Progenitor cell of endocrine pancreas (in vitro differentiated cells): Measurements from ENCODE around the gene MRGPRF. TPM values are rescaled to one million over a fixed set of nuclear protein-coding genes. Genes with fewer than 3 reads are reported as not detected.
"Not testable (repeated sequence)": the region's sequence is repeated elsewhere in the genome, so short reads cannot be mapped to it uniquely, and the experiment has no call there.

Experiments
- DNase-seq: peaks from one replicate; pipeline ENCODE4 v3.0.0; 2021; ENCODE audit warnings: low spot score; ENCODE audit not compliant: unreplicated experiment
- H3K27ac Mint-ChIP-seq: 2 replicates; pipeline ENCODE4 v1.8.0; 2021; ENCODE audit warnings: mild to moderate bottlenecking, moderate library complexity, mixed read lengths
- H3K27me3 Mint-ChIP-seq: 2 replicates; pipeline ENCODE4 v1.8.0; 2021; ENCODE audit warnings: mixed read lengths
- H3K36me3 Mint-ChIP-seq: 2 replicates; pipeline ENCODE4 v1.8.0; 2022; ENCODE audit warnings: mixed read lengths; ENCODE audit not compliant: insufficient read depth
- H3K4me1 Mint-ChIP-seq: 2 replicates; pipeline ENCODE4 v1.8.0; 2021; ENCODE audit warnings: low read depth, mixed read lengths
- H3K4me3 Mint-ChIP-seq: 2 replicates; pipeline ENCODE4 v1.8.0; 2021; ENCODE audit warnings: low read depth, mild to moderate bottlenecking, moderate library complexity, mixed read lengths
- H3K9me3 Mint-ChIP-seq: 2 replicates; pipeline ENCODE4 v1.8.0; 2021; ENCODE audit warnings: low read depth, mixed read lengths
- total RNA-seq: library from RNA; stranded (reverse); gene quantifications from 2 replicates; pipeline ENCODE4 v1.2.1, GENCODE V29; 2021
- TF ChIP-seq, protein P1 (sequence below): fragments of 200-600 bp; sonication (generic); IDR thresholded peaks from one replicate; pipeline ENCODE4 v1.5.0; 2021; ENCODE audit warnings: antibody characterized with exemption, mild to moderate bottlenecking; ENCODE audit not compliant: unreplicated experiment

MRGPRF gene
- total RNA-seq, 1 donor from 2014 or later = 0.41 TPM

- no peak overlapping the region for H3K27ac Mint-ChIP-seq
- H3K27me3 Mint-ChIP-seq = peaks cover 5% of the 10 kb centered on the region
- H3K36me3 Mint-ChIP-seq = no peaks in the 10 kb centered on the region
- no peak overlapping the region for H3K4me3 Mint-ChIP-seq
- peaks cover 7% of the 10 kb centered on the region for H3K4me1 Mint-ChIP-seq
- H3K9me3 Mint-ChIP-seq = no peaks in the 10 kb centered on the region
- no peak for DNase-seq
- TF ChIP-seq, protein P1, sequence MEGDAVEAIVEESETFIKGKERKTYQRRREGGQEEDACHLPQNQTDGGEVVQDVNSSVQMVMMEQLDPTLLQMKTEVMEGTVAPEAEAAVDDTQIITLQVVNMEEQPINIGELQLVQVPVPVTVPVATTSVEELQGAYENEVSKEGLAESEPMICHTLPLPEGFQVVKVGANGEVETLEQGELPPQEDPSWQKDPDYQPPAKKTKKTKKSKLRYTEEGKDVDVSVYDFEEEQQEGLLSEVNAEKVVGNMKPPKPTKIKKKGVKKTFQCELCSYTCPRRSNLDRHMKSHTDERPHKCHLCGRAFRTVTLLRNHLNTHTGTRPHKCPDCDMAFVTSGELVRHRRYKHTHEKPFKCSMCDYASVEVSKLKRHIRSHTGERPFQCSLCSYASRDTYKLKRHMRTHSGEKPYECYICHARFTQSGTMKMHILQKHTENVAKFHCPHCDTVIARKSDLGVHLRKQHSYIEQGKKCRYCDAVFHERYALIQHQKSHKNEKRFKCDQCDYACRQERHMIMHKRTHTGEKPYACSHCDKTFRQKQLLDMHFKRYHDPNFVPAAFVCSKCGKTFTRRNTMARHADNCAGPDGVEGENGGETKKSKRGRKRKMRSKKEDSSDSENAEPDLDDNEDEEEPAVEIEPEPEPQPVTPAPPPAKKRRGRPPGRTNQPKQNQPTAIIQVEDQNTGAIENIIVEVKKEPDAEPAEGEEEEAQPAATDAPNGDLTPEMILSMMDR = no peak
Observed at GRCh38 chr11:69002570-69003231, 10.3 kb downstream of the MRGPRF start.

DNA sequence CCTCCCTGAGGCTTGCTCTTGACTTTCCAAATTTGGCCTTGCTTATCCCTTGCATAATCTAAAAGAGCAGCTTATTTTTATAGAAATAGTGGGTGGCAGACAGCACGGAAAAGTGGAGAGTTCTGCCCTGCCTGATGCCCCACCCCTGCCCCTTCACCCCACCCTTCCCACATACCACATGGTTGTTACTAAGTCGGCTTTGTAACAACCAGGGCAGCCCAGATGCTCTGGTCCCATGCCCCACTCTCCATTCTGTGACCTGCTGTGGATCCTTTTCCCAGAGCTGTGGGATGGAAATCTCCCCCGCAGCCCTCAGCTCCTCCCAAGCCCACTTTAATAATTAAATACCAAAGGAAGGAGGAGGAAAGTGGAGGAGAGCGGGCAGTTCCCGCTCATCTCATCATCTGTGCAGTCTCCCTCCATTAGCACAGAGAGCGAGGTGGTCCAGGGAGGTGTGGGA, 10.9 kb downstream of the MRGPRF start:
- H3K4me1 Mint-ChIP-seq = peaks cover 1% of the 10 kb centered on the region
- TF ChIP-seq, protein P1 = no peak
- peak; percentile 3 for DNase-seq
- peaks cover 5% of the 10 kb centered on the region for H3K27me3 Mint-ChIP-seq
- no peak overlapping the region for H3K4me3 Mint-ChIP-seq
- H3K9me3 Mint-ChIP-seq = no peaks in the 10 kb centered on the region
- no peak overlapping the region for H3K27ac Mint-ChIP-seq
- no peaks in the 10 kb centered on the region for H3K36me3 Mint-ChIP-seq

- Mint-ChIP-seq H3K27me3 (peaks cover 5% of the 10 kb centered on the region), H3K27ac (no peak overlapping the region), H3K4me1 (no peaks in the 10 kb centered on the region), H3K9me3 (no peaks in the 10 kb centered on the region), H3K36me3 (no peaks in the 10 kb centered on the region), H3K4me3 (no peak overlapping the region)
- TF ChIP-seq, protein P1 = no peak
- DNase-seq = no peak
Observed at GRCh38 chr11:69001243-69002081, 11.6 kb downstream of the MRGPRF start.

GRCh38 chr11:69000831-69001242, 12.2 kb downstream of the MRGPRF start:
- no peaks in the 10 kb centered on the region for H3K36me3 Mint-ChIP-seq
- TF ChIP-seq, protein P1 = peak; percentile 46
- peaks cover 5% of the 10 kb centered on the region for H3K27me3 Mint-ChIP-seq
- DNase-seq = peak; percentile 5
- H3K4me1 Mint-ChIP-seq = no peaks in the 10 kb centered on the region
- H3K27ac Mint-ChIP-seq = no peak overlapping the region
- H3K4me3 Mint-ChIP-seq = no peak overlapping the region
- no peaks in the 10 kb centered on the region for H3K9me3 Mint-ChIP-seq

DNA sequence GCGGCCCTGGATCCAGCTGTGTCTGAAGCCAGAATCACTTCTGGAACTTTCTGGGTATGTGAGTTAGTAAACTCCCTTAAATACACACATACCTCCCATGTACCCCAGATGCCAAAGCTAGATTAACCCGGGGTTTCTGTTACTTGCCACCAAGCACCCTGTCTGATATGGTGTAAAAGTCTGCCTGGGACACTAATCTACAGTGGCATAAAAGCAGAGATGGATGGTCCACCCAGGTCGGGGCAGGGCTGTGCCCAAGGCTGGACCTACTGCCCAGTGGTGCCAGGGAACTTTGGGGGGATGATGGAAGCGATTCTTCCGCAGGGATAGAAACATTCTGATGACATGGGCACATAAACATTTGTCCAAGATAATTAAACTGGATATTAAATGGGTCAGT, 12.7 kb downstream of the MRGPRF start:
- H3K27me3 Mint-ChIP-seq = peaks cover 5% of the 10 kb centered on the region
- no peaks in the 10 kb centered on the region for H3K4me1 Mint-ChIP-seq
- TF ChIP-seq, protein P1 = no peak
- no peak overlapping the region for H3K27ac Mint-ChIP-seq
- no peaks in the 10 kb centered on the region for H3K36me3 Mint-ChIP-seq
- no peaks in the 10 kb centered on the region for H3K9me3 Mint-ChIP-seq
- DNase-seq = peak; percentile 3
- no peak overlapping the region for H3K4me3 Mint-ChIP-seq

DNA sequence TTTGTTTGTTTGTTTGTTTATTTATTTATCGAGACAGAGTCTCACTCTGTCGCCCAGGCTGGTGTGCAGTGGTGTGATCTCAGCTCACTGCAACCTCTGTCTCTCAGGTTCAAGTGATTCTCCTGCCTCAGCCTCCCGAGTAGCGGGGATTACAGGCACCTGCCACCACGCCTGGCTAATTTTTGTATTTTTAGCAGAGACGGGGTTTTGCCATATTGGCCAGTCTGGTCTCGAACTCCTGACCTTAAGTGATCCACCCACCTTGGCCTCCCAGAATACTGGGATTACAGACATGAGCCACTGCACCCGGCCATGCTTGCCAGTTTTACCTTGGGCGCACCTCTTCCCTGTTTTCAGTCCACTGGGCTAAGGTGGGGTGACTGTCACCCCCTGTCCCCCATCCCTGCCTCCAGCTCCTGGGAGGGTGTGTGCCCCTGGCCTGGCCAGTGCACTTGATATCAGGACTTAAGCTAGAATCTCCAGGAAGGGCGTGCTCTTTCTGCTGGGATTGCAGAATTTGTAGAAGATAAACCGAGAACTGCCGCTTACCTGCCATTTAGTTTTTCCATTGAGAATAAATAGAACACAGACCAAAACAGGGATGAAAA, 13.2 kb downstream of the MRGPRF start:
- not testable (repeated sequence) for H3K27ac Mint-ChIP-seq, H3K27me3 Mint-ChIP-seq, H3K4me1 Mint-ChIP-seq, H3K36me3 Mint-ChIP-seq, H3K4me3 Mint-ChIP-seq, DNase-seq, H3K9me3 Mint-ChIP-seq
